Anterior cingulate cortex (tissue), 58 donors: ENCODE measurements around the gene MRPL53.
"Not testable (repeated sequence)": the region's sequence is repeated elsewhere in the genome, so short reads cannot be mapped to it uniquely, and the experiment has no call there.

Source experiments
- DNase-seq, 58 donors: peaks; one replicate each; lab custom pipeline; 2025; lab: John Stamatoyannopoulos, UW

MRPL53 gene

DNA sequence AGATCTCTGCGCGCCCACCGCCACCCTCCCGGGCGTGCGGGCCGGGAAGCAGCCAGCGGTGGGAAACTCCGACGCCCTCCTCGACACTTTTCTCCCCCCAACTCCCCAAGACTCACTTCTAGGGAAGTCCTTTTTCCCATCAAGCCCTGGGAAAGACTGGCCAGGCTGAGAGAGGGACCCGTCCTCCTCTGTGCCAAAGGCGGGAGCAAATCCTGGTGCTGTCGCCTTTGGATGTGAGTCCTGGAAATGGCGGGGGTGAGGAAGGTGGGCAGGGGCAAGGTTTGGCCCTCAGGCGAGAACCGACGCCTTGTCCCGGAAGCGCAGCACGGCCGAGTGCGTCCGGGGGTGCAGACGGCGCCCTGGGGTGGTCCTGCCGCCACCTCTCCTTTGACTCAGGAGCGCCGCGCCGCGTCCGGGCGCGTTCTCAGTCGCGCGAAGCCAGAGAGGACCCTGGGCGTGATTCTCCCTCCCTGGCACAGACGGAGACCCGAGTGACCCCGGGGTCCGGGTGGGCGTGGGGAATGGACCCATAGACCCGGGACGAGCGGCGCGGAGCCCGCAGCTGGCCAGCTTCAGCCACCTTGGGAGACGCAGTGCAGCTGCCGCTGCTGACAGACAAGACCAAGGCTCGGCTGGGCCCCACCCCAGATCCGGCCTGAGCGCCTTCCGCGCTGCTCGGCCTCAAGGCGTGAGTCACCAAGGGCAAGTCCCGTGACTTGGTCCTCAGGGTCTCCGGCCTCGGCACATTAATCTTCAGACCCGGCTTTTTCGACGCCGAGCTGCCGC, 30.4 kb upstream of the MRPL53 start:
- DNase-seq = peak in 1 of 58 donors; percentile 11

DNA sequence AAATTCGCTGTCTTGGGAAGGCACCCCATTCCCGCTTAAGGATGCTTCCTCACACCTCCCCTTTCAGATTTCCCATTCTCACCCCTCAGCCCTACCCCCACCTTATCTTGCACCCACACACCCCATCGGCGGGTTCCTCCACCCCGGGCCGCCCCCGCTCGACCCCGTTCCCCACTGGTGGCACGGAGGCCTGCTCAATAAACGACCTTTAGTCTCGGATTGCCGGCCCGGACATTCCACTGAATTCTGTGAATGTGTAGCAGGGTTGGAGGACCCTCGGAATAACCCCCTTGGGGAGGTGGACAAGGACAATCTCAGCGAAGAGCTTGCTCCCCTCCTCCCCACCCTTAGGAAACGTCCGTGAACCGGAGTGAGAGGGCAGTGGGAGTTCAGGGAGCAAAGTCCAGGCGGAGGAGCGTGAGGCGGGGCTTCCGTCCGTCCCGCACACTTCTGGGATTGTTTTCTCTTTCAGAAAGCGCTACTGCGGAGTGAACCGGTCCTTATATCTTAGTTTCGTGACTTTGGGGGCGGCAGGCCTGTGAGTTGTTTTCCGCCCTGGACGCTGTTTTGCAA, 29.8 kb upstream of the MRPL53 start:
- no peak for DNase-seq

DNA sequence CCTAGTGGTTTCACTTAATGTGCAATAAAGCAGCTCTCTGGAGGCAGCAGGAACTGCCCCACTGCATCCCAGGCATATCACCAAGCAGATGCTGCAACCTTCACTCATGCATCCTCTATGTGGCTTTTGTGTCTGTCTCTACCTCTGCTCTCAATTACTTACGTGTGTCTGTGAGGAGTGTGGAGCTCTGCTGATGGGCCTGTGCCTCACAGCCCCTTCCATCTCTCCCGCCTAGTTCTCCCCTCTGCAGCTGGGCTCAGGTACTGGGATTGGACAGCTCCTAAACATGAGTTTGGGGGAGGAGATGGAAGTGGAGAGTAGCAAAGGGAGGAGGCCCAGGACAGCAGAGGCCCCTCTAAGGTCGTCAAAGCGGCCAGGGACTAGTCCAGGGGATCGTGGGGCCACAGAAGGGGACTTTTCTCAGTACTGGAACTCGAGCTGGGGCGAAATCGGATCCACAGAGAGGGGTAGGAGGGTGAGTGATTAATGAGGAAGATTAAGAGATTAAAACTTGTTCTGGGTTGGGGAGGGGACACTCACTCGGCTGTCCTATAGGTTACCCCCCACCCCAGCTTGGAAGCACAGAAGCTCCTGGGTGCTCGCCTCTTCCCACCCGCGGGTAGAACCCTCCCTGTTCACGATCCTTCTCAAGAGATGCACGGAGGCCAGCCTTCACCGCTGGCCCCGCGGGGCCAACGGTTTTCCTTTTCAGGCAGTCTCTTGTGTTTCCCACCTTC, 29.0 kb upstream of the MRPL53 start:
- DNase-seq = no peak

DNA sequence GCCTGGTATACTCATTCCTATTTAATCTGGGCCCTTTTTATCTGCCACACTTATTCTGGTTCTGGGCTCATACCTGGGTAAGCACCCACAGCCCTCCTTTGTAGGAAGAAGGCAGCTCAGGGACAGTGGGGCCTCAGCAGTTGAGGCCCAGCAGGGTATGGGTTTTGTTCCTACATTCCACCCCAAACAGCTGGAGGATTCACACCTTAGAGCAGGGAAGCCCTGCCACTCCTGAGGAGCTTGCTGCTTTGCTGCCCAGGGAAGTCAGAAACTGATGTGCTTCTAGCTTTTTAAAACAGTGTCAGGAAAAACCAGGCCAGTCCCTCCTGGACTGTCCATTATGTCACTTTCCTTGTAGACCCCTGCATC, 28.1 kb upstream of the MRPL53 start:
- no peak for DNase-seq

DNA sequence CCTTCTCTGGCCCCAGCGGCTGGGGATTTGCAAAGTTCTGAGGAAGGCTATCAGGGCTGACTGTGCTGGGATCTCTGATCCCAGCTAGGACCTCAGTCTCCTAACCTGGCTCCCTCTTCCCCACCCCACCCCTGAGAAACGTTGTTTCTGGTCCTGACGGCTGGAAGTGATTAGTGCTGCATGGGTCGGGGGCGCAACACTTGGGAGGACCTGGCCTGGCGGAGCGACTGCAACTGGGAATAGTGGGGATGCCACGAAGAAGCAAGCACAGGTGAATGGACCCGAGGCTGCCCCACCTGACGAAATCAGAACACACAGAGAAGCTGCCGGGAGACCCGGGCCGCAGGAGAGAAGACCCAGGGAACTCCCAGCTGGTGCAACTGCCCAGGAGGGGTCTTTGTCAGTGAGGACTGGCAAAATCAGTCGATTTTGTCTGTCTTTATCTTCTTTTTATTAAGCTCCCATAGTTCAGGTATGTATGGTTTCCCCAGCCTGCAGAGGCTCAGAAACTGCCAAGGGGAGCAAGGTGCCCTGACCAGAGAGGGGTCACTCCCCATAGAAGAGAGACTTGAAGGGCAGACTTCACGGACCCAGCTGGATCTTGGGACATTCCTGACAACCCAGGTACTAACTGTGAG, 27.6 kb upstream of the MRPL53 start:
- no peak for DNase-seq

DNA sequence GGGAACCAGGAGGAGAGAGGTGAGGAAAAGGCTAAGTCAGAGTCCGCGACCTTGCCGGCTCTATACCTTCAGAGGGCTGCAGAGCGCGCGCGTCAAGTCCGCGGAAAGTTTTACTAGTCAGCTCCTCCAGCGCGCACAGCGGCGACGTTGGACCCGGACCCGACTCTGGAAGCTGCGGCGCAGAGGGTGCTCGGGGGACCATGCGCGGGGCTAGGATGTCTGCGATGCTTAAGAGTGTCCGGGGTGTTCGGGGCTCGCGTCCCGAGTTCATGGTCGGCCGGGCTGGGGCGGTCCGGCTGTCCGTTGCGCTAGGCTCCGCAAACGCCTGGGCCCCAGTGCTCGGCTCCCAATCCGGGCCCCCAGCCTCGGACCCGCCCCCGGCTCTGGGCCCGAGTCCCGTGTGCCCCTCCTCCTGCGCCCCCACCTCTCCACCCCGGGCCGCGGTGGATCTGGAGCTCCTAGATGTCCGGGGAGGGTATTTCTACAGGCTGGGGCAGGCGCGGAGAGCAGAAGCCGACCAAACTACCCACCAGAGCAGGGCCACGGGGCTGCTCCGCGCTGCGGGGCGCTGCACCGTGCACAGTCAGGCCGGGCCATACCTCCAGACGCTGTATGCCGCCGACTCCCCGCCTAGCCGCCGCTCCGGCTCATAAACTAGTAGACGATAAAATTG, 26.9 kb upstream of the MRPL53 start, which contains the start of gene LBX2:
Gene LBX2 (minus strand): TSS at position 337 of the 673 bp plus-strand sequence. CDS start 66 bp downstream, at position 271.
- DNase-seq = no peak

DNA sequence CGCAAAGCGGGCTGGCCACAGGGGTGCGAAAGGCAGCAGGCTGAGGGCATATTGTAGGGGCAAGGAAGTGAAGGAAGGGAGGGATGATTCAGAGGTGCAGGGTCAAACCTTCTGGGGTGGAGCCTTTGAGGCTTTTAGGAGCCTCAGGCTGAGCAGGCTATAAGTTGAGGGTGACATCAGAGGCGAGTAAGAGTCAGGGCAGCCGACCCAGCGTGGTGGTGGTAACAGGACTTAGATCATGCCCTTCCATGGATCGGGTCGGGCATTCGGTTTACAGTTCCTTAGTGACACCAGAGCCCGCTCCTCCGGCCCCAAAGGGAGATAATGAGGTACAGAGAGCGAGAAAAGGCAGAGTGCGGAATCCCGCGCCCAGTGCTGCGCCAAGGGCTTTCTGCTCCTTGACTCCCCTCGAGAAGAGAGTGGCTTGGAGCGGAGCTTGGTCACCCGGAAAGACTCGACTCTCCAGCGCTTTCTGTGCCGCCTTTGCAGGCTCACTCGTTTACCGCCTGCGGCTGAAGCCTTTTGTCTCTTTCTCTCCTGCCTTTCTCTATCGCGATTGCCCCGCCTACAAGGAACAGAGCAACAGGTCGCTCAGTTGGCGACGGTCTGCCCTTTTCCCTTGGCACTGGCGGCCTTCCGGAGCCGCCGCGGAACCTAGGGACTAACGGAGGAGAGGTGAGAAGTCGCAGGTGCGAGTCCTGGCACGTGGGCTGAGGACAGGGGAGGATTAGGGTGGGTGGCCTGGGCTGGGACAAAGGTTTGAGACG, 26.2 kb upstream of the MRPL53 start:
- no peak for DNase-seq

DNA sequence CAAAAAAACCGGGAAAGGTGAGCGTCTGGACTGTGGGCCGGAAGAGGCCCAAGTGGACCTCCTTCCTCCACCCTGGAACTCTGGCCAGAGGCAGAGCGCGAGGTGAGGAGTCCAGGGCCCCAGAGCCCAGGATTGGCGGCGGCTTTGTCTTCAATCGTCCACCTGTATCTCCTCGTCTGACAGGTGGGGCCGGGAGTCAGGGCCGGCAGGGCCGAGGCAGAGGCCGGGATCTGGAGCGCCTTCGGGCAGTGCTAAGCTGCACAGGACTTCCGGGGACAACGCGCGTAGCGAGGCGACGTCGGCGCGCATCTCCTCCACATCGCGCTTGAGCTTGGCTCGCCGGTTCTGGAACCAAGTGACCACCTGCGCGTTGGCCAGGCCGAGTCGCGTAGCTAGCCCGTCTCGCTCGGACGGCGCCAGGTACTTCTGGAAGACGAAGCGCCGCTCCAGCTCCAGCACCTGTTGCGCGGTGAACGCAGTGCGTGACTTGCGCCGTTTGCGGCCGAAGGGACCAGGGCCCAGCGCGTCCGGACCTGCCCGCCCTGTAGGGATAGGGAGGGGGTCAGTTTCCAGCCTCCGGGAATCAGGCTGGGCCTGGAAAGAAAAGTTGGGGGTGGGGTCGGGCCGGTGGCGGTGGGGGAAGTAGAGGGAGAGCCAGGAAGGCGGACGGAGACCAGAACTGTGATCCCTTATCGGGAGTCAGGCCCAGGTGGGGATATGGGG, 25.5 kb upstream of the MRPL53 start:
- no peak for DNase-seq

DNA sequence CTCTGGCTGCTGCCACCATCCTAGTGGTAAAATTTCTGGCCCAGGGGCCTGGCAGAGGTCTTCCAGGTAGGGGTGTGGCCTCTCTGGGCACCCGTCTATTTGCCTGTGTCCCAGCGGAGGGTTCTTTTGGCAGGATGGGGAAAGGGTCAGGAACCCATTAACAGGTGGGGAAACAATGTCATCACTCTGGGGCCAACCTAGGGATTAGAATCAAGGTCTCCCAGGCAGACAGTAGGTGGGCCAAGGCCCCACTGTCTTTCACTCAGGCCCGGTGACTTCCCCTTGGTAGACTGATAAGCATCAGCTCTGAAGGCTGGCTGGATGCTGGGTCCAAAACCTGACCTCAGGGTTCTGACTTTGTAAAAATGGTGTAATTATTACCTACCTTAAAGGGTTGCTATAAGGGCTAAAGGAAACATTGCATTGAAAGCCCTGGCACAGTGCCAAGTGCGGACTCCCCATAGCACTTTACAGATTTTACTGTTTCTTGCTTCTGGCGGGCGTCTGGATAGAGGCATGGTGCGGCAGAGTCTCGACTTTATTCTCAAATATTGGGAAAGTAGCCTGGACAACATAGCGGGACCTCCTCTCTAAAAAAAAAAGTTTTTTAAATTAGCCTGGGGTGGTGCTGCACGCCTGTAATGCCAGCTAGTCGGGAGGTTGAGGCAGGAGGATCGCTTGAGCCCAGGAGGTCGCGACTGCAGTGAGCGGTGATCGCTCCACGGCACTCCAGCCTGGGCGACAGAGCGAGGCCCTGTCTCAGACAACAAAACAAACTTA, 24.7 kb upstream of the MRPL53 start:
- no peak for DNase-seq

DNA sequence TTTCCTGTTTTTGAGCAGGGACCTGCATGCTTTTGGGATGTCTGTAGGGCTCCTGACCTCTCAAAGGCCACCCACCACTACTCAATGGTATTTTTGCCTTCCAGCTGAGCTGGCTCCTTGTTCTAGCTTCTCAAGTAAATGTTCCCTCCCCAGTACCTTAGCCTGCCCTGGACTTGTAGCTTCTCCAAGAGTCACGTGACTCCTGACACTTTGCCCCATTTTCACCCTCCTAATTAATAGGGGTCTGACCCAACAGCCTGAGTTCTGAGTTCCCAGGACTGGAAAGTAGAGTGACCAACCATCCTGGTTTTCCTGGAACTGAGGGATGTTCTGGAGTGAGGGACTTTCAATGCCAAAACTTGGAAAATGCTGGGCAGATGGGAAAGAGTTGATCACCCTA, 23.0 kb upstream of the MRPL53 start:
- DNase-seq = no peak

DNA sequence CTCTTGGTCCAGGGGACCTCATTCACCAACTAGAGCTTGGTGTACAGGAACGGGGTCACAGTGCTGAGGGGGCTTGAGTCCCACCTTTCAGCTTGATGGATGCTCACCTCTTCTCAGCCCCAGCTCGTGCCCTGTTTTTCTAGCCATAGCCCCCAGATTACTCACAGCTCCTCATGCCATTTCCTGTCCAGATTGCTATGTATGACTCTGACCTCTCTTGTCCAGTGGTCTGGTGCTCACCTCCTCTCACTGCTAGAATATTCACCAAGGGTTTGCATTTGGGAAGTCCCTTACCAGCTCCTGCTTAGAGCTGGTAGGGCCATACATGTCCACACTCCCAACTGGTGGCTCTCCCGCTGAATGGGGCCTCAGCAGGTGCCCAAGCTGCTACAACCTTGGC, 21.1 kb upstream of the MRPL53 start:
- no peak for DNase-seq

DNA sequence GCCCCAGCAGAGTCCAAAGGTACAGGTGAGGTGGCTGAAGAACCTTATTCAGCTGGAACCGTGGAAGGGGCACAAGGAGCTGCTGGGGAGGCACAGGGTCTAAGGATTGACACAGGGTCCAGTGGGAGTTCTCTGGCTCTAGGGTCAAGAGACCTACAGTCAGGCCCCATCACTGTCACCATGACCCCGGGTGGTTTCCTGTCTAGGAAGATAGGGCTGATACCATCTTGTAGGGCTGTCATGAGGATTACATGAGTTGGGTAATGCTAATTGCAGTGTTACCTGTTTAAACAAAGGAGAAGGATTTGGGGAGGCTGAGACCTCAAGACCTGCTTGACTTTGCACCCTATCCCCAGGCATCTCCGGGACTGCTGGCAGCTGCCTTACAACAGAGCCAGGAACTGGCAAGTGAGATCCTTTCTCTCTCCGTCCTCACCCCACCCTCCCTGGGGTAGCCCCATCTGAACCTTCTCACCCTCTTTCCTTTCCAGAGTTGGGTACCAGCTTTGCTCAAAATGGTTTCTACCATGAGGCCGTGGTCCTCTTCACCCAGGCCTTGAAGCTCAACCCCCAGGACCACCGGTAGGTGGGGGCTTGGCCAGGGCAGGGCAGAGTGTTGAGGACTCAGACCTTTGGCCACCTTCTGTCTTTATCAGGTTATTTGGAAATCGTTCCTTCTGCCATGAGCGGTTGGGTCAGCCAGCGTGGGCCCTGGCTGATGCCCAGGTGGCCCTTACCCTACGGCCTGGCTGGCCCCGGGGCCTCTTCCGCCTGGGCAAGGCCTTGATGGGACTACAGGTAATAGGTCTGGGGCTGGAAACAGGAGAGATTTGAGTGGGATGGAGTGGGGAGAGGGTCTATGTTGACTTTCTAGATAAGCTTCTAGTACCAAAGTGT, 19.4 kb upstream of the MRPL53 start:
- DNase-seq = no peak

DNA sequence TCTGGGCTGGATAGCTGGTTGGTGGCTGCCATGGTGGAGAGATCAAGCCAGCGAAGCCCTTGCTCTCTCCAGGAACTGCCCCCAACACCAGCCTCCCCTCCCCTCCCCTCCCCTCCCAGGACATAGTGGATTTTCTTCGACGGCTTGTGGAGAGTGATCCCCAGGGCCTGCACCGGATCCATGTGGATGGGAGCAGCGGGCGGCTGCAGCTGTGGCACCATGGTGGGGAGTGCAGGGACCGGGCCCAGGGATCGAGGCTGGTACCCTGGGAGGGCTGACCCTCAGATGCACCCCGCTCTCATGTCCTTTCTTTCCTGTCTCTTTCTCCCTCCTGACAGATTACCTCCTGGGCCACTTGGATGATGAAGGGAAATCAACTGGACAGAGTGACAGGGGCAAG, 17.4 kb upstream of the MRPL53 start:
- DNase-seq = no peak

DNA sequence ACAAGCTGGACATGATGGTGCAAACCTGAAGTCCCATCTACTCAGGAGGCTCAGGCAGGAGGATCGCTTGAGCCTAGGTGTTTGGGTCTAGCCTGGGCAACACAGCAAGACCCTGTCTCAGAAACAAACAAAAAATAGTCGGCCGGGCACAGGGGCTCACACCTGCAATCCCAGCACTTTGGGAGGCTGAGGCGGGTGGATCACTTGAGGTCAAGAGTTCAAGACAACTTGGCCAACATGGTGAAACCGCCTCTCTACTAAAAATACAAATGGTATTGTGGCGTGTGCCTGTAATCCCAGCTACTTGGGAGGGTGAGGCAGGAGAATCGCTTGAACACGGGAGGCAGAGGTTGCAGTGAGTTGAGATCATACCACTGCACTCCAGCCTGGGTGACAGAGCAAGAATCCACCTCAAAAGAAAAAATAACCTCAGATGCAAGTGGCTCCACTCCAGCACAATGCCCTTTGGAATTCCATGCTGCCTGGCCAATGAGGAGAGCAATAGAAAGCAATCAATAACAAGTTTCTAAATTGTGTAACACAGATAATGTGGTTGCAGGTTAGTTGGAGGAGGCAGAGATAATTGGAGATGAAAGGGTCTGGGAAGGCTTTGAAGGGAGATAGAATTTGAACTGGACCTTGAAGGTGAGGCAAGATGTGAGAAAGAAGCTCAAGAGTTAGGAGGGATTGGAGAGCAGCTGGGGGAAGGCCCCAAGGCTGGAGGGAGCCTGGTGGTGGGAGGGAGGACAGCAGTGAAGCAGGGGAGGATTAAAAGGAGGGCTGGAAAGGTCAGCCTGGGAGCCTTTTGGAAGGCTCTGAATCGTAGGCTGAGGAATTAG, 16.4 kb upstream of the MRPL53 start:
- DNase-seq = no peak

DNA sequence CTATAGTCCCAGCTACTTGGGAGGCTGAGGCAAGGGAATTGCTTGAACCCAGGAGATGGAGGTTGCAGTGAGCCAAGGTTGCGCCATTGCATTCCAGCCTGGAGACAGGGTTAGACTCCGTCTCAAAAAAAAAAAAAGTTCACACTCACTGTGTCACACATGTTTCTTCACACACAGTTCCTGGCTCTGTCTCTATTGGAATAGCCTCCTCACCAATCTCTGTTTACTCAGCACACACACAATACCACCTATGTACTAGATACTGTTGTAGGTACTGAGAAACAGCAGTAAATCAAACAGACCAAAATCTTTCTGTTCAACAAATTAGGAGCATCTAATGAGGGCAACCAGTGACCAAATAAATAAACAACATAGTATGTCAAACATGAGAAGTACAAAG, 13.7 kb upstream of the MRPL53 start:
- no peak for DNase-seq

DNA sequence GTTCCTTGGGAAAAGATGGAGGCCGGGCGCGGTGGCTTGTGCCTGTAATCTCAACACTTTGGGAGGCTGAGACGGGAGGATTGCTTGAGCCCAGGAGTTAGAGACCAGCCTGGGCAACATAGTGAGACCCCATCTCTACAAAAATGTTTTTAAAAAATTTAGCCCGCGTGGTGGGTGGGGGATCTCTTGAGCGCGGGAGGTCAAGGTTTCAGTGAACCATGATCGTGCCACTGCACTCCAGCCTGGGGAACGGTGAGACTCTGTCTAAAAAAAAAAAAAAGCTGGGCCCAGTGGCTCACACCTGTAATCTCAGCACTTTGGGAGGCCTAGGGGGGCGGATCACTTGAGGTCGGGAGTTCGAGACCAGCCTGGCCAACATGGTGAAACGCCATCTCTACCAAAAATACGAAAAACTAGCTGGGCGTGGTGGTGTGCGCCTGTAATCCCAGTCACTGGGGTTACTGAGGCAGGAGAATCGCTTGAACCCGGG, 11.2 kb upstream of the MRPL53 start:
- DNase-seq = not testable (repeated sequence)
